ENCODE results near the gene SPIN3.
"Not testable (repeated sequence)": the region's sequence is repeated elsewhere in the genome, so short reads cannot be mapped to it uniquely, and the experiment has no call there.

Gene SPIN3

GRCh38 chrX:56995271-56995994 is at the start of gene SPIN3:
Gene SPIN3 (minus strand): TSS chrX:56995541. CDS start chrX:56994947, 594 bp downstream.
- DNase-seq (ENCODE audit: low read depth), result peak; percentile 43
- TF ChIP-seq CTCF (conservative IDR thresholded peaks at IDR 0.05; ENCODE audit: low read depth, low read length), result no peak
- peak within 1 kb of the TSS; percentile 70 for H3K4me3 ChIP-seq (ENCODE audit: low read length)

GRCh38 chrX:57044245-57044644 is 48.9 kb upstream of the SPIN3 start:
- no peak overlapping the region for H3K4me3 ChIP-seq (ENCODE audit: low read length)
- DNase-seq (ENCODE audit: low read depth), result no peak
- TF ChIP-seq CTCF (conservative IDR thresholded peaks at IDR 0.05; ENCODE audit: low read depth, low read length), result no peak

- not testable (repeated sequence) for DNase-seq (ENCODE audit: low read depth); H3K4me3 ChIP-seq (ENCODE audit: low read length)
Measured at GRCh38 chrX:57037265-57037664, 41.9 kb upstream of the SPIN3 start.

GRCh38 chrX:56994375-56995270 is 718 bp downstream of the SPIN3 start:
- peak; percentile 1 for DNase-seq (ENCODE audit: low read depth)
- H3K4me3 ChIP-seq (ENCODE audit: low read length), result peak overlapping the region; percentile 70
- TF ChIP-seq CTCF (conservative IDR thresholded peaks at IDR 0.05; ENCODE audit: low read depth, low read length), result no peak

GRCh38 chrX:56987741-56988140 is 7.6 kb downstream of the SPIN3 start:
- no peak for TF ChIP-seq CTCF (conservative IDR thresholded peaks at IDR 0.05; ENCODE audit: low read depth, low read length)
- no peak for DNase-seq (ENCODE audit: low read depth)
- H3K4me3 ChIP-seq (ENCODE audit: low read length), result no peak overlapping the region

- TF ChIP-seq CTCF (conservative IDR thresholded peaks at IDR 0.05; ENCODE audit: low read depth, low read length), result no peak
- no peak for DNase-seq (ENCODE audit: low read depth)
- no peak overlapping the region for H3K4me3 ChIP-seq (ENCODE audit: low read length)
Measured at GRCh38 chrX:56986138-56986537, 9.2 kb downstream of the SPIN3 start.

- peak; percentile 4 for DNase-seq (ENCODE audit: low read depth)
- TF ChIP-seq CTCF (conservative IDR thresholded peaks at IDR 0.05; ENCODE audit: low read depth, low read length), result peak; percentile 60
- H3K4me3 ChIP-seq (ENCODE audit: low read length), result no peak overlapping the region
Measured at GRCh38 chrX:56978172-56978571, 17.2 kb downstream of the SPIN3 start.
